Fibroblast of lung (primary cell): ENCODE measurements around the gene DMBX1.

ENCODE experiments used
- EZH2 ChIP-seq: IDR thresholded peaks from 2 replicates; pipeline ENCODE4 v1.5.1; 2012; ENCODE audit warnings: low read length, control low read depth, mild to moderate bottlenecking; ENCODE audit errors: missing control alignments
- TF ChIP-seq, protein P1 (sequence below), 2 donors: IDR thresholded peaks in 1 of 2; conservative IDR thresholded peaks in 1 of 2; 1 replicate in 1 of 2; 2 replicates in 1 of 2; pipeline ENCODE4 v1.5.1; 2011 to 2012; ENCODE audit warnings: low read length in 2 of 2, control low read depth in 1 of 2, inconsistent platforms in 1 of 2, low read depth in 1 of 2, mild to moderate bottlenecking in 1 of 2

DNA sequence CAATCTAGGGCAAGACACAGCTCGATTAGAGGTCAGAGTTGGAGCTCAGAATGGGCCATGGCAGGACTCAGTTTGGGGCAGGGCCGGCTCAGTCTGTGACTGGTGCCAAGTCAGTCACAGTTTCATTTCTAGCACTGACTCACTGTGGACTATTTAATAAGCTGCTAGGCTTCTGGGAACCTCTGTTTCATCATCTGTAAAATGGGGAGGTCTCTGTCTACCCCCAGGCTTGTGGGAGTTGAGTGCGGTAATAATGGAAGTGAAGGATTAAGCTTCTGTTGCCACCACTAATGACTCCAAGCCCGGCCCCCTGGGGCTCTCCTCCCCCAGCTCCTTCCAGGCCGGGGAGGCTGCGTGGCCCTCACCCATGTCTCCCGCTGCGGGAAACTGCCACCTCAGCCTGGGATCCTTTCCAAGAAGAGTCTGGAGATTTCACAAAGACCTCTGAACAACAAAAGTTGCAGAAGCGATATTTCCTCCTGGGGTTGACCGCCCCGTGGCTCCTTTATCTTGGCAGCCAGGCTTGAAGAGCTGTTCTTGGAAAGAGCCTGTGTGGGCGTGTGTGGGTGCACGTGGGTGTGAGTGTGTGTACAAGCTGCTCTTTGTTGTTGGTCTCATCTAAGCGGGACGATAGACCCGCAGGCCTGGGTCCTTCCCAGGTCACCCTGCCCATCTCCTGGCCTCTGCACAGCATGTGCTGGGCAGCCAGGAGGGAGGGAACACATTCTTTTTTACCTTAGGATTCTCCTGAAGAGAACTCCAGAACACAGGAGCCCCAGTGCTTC lies 32.7 kb downstream of the DMBX1 start:
- TF ChIP-seq, protein P1, sequence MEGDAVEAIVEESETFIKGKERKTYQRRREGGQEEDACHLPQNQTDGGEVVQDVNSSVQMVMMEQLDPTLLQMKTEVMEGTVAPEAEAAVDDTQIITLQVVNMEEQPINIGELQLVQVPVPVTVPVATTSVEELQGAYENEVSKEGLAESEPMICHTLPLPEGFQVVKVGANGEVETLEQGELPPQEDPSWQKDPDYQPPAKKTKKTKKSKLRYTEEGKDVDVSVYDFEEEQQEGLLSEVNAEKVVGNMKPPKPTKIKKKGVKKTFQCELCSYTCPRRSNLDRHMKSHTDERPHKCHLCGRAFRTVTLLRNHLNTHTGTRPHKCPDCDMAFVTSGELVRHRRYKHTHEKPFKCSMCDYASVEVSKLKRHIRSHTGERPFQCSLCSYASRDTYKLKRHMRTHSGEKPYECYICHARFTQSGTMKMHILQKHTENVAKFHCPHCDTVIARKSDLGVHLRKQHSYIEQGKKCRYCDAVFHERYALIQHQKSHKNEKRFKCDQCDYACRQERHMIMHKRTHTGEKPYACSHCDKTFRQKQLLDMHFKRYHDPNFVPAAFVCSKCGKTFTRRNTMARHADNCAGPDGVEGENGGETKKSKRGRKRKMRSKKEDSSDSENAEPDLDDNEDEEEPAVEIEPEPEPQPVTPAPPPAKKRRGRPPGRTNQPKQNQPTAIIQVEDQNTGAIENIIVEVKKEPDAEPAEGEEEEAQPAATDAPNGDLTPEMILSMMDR (conservative IDR thresholded peaks at IDR 0.05 in 1 of 2, IDR thresholded peaks at IDR 0.05 in 1 of 2; ENCODE audit: low read depth in 1 of 2, low read length in 2 of 2), result no peak
- no peak for TF ChIP-seq EZH2
